A549 treated with AZD9567 at 1 μM for 4 hours (cell line): Measurements from ENCODE around the gene ATP5MG. TPM values are rescaled to one million over a fixed set of nuclear protein-coding genes. Genes with fewer than 3 reads are reported as not detected.

Experiments
- total RNA-seq: library from RNA; stranded (reverse); fragments of 200-300 nt; extraction: Qiagen RNA extraction; gene quantifications from 5 replicates; pipeline ENCODE4 v1.2.3, GENCODE V29; 2022; ENCODE audit not compliant: insufficient read depth

Gene ATP5MG, protein sequence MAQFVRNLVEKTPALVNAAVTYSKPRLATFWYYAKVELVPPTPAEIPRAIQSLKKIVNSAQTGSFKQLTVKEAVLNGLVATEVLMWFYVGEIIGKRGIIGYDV
- 145 to 210 TPM (median 194 TPM) in 5 replicates for total RNA-seq

DNA sequence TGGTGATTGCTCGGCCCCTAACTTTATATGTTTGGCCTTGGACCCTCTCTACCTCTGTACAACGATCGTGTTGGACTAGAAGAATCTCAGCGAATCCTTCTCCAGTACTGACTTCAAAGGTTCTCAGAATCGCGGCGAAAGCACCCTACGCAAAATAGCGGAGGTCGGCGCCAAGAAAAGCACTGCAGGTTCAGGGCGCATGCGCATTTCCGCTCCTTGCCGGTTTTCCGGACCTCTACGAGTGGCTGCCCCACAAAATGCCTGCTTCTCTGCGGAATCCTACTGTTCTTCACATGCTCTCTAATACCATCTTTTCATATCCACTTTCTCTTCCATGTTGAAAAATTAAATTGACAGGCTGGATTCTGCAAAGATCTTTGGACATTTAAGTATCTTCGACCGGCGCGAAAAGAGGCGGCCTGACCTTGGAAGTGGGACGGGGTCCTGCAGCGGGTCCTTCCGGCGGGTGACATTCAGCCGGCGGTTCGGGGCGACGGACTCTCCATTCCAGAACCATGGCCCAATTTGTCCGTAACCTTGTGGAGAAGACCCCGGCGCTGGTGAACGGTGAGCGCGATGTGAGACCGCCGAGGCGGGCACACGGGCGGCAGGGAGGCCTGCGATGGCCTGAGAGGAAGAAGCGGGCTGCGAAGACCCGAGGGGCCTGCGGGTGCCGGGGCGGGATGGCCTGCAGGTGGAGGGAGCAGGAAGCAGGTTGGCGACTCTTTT lies at the start of gene ATP5MG:
ATP5MG (plus strand) TSS at position 456 of the 729 bp plus-strand sequence; CDS start at position 516, 60 bp downstream.

DNA sequence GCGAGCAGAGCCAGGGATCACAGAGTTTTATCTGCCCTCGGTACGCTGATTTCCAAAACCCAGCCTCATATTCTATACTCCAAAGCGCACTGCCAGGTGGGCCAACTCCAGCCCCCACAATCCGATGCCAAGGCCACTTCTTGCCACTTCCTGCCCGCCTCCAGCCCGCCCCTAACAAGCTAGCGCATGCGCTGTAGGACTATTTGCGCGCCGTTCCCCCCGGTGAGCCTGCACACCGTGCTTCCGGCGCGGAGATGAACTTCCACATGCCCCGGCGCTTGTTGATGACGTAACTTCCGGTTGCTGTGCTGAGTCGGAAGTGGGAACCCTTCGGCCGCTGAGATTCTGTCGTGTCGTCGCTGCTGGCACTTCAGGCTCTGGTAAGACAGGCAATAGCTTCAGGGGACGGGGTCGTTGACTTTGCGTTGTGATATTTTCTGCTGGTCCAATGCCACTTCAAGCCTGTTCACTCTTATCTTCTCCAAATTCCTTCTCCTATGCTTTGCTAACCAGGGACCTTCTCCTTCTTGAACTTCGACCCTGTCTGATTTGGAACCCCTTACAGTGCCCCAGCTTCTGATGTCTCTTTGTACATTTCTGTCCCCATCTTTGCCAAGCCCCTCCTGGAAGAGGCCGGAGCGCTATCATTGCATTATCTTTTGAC lies 42.0 kb upstream of the ATP5MG start, which contains the start of gene UBE4A:
UBE4A (plus strand) TSS at position 306 of the 664 bp plus-strand sequence. CDS start 5,481 bp downstream, outside the sequence.

DNA sequence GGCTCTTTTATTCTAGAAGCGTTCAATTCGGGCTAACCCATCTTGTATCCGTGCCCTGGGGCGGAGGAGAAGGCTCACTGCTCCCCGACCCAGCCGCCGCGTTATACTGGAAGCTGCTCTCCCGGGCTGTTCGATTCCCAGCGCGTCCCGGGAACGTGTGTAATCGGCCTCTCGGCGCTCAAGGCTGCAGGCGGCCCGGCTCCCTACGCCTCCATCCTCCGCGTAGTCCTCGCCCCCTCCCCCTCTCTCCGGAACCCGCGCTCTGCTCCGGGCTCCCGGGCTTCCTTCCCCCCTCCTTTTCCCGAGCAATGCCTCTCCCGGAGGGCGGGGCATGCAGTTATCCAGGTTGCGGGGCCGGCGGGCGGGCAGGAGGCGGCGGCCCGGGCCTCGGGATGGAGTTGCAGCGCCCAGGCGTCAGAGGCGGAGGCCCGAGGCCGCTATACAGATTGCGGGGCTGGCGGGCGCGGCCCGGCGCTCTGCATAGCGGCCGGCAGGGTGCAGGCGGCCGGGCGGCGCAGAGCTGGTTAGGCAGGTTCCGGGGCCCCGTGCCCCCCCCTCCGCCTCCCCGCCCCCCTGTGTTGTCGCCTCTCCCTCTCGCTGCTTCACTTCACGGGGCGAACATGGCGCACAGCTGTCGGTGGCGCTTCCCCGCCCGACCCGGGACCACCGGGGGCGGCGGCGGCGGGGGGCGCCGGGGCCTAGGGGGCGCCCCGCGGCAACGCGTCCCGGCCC lies 34.7 kb downstream of the ATP5MG start, which contains the start of gene KMT2A:
KMT2A (plus strand) TSS at position 600 of the 732 bp plus-strand sequence; CDS start at position 621, 21 bp downstream.

Other genes with a start within 250 kb of the ATP5MG start
- 0.02 to 0.05 TPM (median 0.03 TPM) in 3 of 5 replicates, not detected in the others for gene SCN4B, start 248.8 kb upstream of the ATP5MG start, total RNA-seq
- gene SCN2B, start 225.0 kb upstream of the ATP5MG start, total RNA-seq, result not detected in 5 replicates
- not detected in 5 replicates for gene JAML, start 176.6 kb upstream of the ATP5MG start, total RNA-seq
- 0.19 to 0.33 TPM (median 0.26 TPM) in 4 of 5 replicates, not detected in the other for gene MPZL3, start 149.2 kb upstream of the ATP5MG start, total RNA-seq
- 0.06 to 0.13 TPM (median 0.07 TPM) in 3 of 5 replicates, not detected in the others for gene MPZL2, start 137.3 kb upstream of the ATP5MG start, total RNA-seq
- not detected in 5 replicates for gene CD3E, start 96.9 kb upstream of the ATP5MG start, total RNA-seq
- gene CD3D, start 58.9 kb upstream of the ATP5MG start, total RNA-seq, result not detected in 5 replicates
- gene CD3G, start 57.3 kb upstream of the ATP5MG start, total RNA-seq, result not detected in 5 replicates
- 8.9 to 12.5 TPM (median 10.0 TPM) in 5 replicates for gene UBE4A, start 42.0 kb upstream of the ATP5MG start, total RNA-seq
- gene KMT2A, start 34.9 kb downstream of the ATP5MG start, total RNA-seq, result 10.7 to 19.9 TPM (median 12.3 TPM) in 5 replicates
- 0.13 to 0.16 TPM in 2 of 5 replicates, not detected in the others for gene TTC36, start 125.9 kb downstream of the ATP5MG start, total RNA-seq
- gene TMEM25, start 129.6 kb downstream of the ATP5MG start, total RNA-seq, result 0.34 to 0.66 TPM (median 0.49 TPM) in 4 of 5 replicates, not detected in the other
- gene IFT46, start 164.3 kb downstream of the ATP5MG start, total RNA-seq, result 14.9 to 16.3 TPM (median 15.5 TPM) in 5 replicates
- 83.3 to 105 TPM (median 86.7 TPM) in 5 replicates for gene ARCN1, start 170.8 kb downstream of the ATP5MG start, total RNA-seq
- gene PHLDB1, start 206.0 kb downstream of the ATP5MG start, total RNA-seq, result 7.6 to 11.4 TPM (median 7.8 TPM) in 5 replicates